HEK293T (cell line): Measurements from ENCODE around the gene PCDHGA9.
A peak's percentile ranks its signal among the peaks of the same experiment; 100 is the strongest.

ENCODE experiments used
- CTCF ChIA-PET: fragments of 350-600 bp; formaldehyde crosslinking; extraction: SDS; loops from one replicate; lab custom pipeline; 2021; ENCODE audit warnings: antibody characterized with exemption, inconsistent platforms; lab: Yijun Ruan, JAX
- POLR2A ChIA-PET: fragments of 350-600 bp; formaldehyde crosslinking; extraction: SDS; loops from one replicate; lab custom pipeline; 2020; ENCODE audit warnings: antibody characterized with exemption, inconsistent platforms; lab: Yijun Ruan, JAX
- DNase-seq: peaks from one replicate; pipeline ENCODE4 v3.0.0; 2012; ENCODE audit warnings: mixed read lengths; ENCODE audit errors: extremely low spot score
- ARNT ChIP-seq: fragments of 450-650 bp; IDR thresholded peaks from 2 replicates; pipeline ENCODE4 v1.6.1; 2017; ENCODE audit warnings: mild to moderate bottlenecking
- BHLHE40 ChIP-seq: fragments of 450-650 bp; IDR thresholded peaks from 2 replicates; pipeline ENCODE4 v1.6.1; 2016; ENCODE audit warnings: mild to moderate bottlenecking, moderate library complexity, borderline replicate concordance
- CTBP1 ChIP-seq: fragments of 450-650 bp; IDR thresholded peaks from 2 replicates; pipeline ENCODE4 v1.6.1; 2016; ENCODE audit warnings: borderline replicate concordance
- ELF4 ChIP-seq: fragments of 450-650 bp; IDR thresholded peaks from 2 replicates; pipeline ENCODE4 v1.6.1; 2017; ENCODE audit warnings: antibody characterized with exemption
- FOXA1 ChIP-seq: fragments of 450-650 bp; IDR thresholded peaks from 2 replicates; pipeline ENCODE4 v1.6.1; 2016; ENCODE audit warnings: mild to moderate bottlenecking
- FOXK2 ChIP-seq: fragments of 450-650 bp; IDR thresholded peaks from 2 replicates; pipeline ENCODE4 v1.6.1; 2016; ENCODE audit warnings: mild to moderate bottlenecking
- FOXM1 ChIP-seq: fragments of 450-650 bp; IDR thresholded peaks from 2 replicates; pipeline ENCODE4 v1.6.1; 2017; ENCODE audit warnings: mild to moderate bottlenecking, borderline replicate concordance
- HDGF ChIP-seq: fragments of 450-650 bp; IDR thresholded peaks from 2 replicates; pipeline ENCODE4 v1.6.1; 2017; ENCODE audit warnings: antibody characterized with exemption, borderline replicate concordance
- L3MBTL2 ChIP-seq: fragments of 450-650 bp; conservative IDR thresholded peaks from 2 replicates; pipeline ENCODE4 v1.6.1; 2016; ENCODE audit warnings: mild to moderate bottlenecking
- LEF1 ChIP-seq: fragments of 450-650 bp; IDR thresholded peaks from 2 replicates; pipeline ENCODE4 v1.6.1; 2017; ENCODE audit warnings: mild to moderate bottlenecking, borderline replicate concordance
- NFRKB ChIP-seq: fragments of 450-650 bp; IDR thresholded peaks from 2 replicates; pipeline ENCODE4 v1.6.1; 2016; ENCODE audit warnings: mild to moderate bottlenecking, moderate library complexity
- PKNOX1 ChIP-seq: fragments of 450-650 bp; IDR thresholded peaks from 2 replicates; pipeline ENCODE4 v1.6.1; 2016
- SP1 ChIP-seq: fragments of 450-650 bp; IDR thresholded peaks from 2 replicates; pipeline ENCODE4 v1.6.1; 2017
- SUZ12 ChIP-seq: fragments of 450-650 bp; IDR thresholded peaks from 2 replicates; pipeline ENCODE4 v1.6.1; 2016; ENCODE audit warnings: mild to moderate bottlenecking
- TARDBP ChIP-seq: fragments of 450-650 bp; IDR thresholded peaks from 2 replicates; pipeline ENCODE4 v1.6.1; 2016
- ZNF384 ChIP-seq: fragments of 450-650 bp; IDR thresholded peaks from 2 replicates; pipeline ENCODE4 v1.6.1; 2016

The PCDHGA9 gene

DNA sequence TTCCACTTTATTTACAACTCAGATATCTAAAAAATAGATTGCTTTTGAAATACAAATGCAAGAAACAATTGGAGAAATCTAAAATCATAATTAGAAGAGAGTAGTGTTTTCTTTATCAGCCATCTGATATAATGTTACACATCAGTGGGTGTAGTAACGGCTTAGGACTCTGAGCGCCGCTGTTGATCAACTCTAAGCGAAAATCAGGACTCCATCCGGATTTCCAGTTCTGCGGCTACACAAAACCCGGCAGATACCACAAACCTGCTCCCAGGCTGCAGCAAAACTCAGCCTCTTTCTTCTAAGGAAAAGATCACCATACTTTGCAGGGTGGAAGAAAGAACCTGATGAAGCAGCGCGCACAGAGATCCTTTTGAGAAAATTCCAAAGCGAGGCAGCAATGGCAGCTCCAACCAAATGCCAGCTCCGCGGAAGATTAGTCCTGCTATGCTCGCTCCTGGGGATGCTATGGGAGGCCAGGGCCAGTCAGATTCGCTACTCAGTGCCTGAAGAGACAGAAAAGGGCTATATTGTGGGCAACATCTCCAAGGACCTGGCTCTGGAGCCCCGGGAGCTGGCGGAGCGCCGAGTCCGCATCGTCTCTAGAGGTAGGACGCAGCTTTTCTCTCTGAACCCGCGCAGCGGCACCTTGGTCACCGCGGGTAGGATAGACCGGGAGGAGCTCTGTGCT lies at the start of gene PCDHGA9:
Gene PCDHGA9, plus strand, starts transcription at position 226 of the 691 bp plus-strand sequence. Its CDS starts 175 bp downstream, at position 401.
- TF ChIP-seq CTBP1: no peak
- TF ChIP-seq ELF4: no peak
- POLR2A ChIA-PET: no interaction called here
- DNase-seq: peak; percentile 39
- CTCF ChIA-PET: no interaction called here

DNA sequence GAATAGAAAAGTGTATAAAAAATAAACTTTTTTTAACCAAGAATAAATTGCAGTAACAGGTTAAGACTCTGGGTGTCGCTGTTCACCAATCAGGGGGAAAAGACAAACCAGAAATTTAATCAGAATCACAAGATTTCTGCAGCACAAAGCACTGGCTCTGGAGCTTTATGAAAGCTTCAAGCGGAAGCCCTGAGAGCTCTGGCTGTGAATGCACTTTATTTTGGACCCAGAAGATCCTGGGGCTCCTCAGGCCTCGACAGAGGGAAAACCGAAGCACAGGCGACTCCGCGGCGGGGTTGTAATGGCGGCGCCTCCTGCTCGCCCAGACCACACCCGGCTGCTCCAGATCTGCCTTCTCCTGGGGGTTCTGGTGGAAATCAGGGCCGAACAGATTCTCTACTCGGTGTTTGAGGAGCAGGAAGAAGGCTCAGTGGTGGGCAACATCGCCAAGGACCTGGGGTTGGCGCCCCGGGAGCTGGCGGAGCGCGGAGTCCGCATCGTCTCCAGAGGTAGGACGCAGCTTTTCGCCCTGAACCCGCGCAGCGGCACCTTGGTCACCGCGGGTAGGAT lies 47.6 kb upstream of the PCDHGA9 start, which contains the start of gene PCDHGA4:
Gene PCDHGA4, plus strand, starts transcription at position 122 of the 570 bp plus-strand sequence. Its CDS starts 87 bp downstream, at position 209.
- no peak for TF ChIP-seq L3MBTL2
- TF ChIP-seq LEF1: no peak
- no peak for TF ChIP-seq ELF4
- no peak for TF ChIP-seq ZNF384
- TF ChIP-seq NFRKB: no peak
- no peak for TF ChIP-seq HDGF
- TF ChIP-seq ARNT: no peak
- no peak for TF ChIP-seq PKNOX1
- CTCF ChIA-PET: interaction anchor here (0.6 to 0.7 kb wide), 2 partner anchors 12 to 194 kb away, joined by 3 to 5 read pairs; partner anchors contain the start of gene PCDHGA3
- POLR2A ChIA-PET: no interaction called here
- no peak for DNase-seq

GRCh38 chr5:141355641-141356040 lies 46.9 kb upstream of the PCDHGA9 start:
- POLR2A ChIA-PET: no interaction called here
- no peak for DNase-seq
- TF ChIP-seq ZNF384: no peak
- TF ChIP-seq CTBP1: no peak
- no peak for TF ChIP-seq FOXA1
- no peak for TF ChIP-seq PKNOX1
- no peak for TF ChIP-seq LEF1
- no peak for TF ChIP-seq NFRKB
- no peak for TF ChIP-seq SUZ12
- no peak for TF ChIP-seq SP1
- TF ChIP-seq TARDBP: no peak
- TF ChIP-seq ELF4: no peak
- TF ChIP-seq BHLHE40: no peak
- TF ChIP-seq FOXK2: no peak
- no peak for TF ChIP-seq HDGF
- TF ChIP-seq FOXM1: no peak
- no peak for TF ChIP-seq L3MBTL2
- CTCF ChIA-PET: interaction anchor here (0.6 to 0.7 kb wide), 2 partner anchors 12 to 182 kb away, joined by 3 read pairs; partner anchors contain the start of gene PCDHGA3

DNA sequence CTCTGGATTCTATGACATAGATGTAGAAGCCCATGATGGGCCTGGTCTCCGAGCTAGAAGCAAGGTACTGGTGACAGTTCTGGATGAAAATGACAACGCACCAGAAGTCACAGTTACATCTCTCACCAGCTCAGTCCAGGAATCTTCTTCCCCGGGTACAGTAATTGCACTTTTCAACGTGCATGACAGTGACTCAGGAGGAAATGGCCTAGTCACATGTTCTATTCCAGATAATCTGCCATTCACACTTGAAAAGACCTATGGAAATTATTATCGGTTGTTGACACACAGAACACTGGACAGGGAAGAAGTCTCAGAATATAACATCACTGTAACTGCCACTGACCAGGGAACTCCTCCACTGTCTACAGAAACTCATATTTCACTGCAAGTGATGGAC lies 46.4 kb upstream of the PCDHGA9 start:
- no peak for DNase-seq
- no peak for TF ChIP-seq HDGF
- no peak for TF ChIP-seq SP1
- TF ChIP-seq L3MBTL2: no peak
- no peak for TF ChIP-seq TARDBP
- TF ChIP-seq FOXK2: no peak
- TF ChIP-seq ZNF384: no peak
- no peak for TF ChIP-seq FOXM1
- no peak for TF ChIP-seq ARNT
- POLR2A ChIA-PET: no interaction called here

GRCh38 chr5:141356950-141357349 lies 45.6 kb upstream of the PCDHGA9 start:
- ChIA-PET CTCF (no interaction called here), POLR2A (no interaction called here)
- DNase-seq: no peak
- no peak for TF ChIP-seq SUZ12
- TF ChIP-seq FOXK2: no peak
- TF ChIP-seq FOXA1: no peak
- TF ChIP-seq PKNOX1: no peak
- TF ChIP-seq ZNF384: no peak
- no peak for TF ChIP-seq NFRKB
- TF ChIP-seq ELF4: no peak
- TF ChIP-seq CTBP1: no peak
- no peak for TF ChIP-seq FOXM1
- no peak for TF ChIP-seq BHLHE40
- TF ChIP-seq TARDBP: no peak
- no peak for TF ChIP-seq ARNT
- no peak for TF ChIP-seq HDGF
- no peak for TF ChIP-seq SP1
- TF ChIP-seq LEF1: no peak

More for the DNA sequence above, 46.4 kb upstream of the PCDHGA9 start:
- CTCF ChIA-PET: interaction anchor here (0.6 kb wide), 1 partner anchor 182 kb away, joined by 3 read pairs; no protein-coding TSS in a partner anchor

DNA sequence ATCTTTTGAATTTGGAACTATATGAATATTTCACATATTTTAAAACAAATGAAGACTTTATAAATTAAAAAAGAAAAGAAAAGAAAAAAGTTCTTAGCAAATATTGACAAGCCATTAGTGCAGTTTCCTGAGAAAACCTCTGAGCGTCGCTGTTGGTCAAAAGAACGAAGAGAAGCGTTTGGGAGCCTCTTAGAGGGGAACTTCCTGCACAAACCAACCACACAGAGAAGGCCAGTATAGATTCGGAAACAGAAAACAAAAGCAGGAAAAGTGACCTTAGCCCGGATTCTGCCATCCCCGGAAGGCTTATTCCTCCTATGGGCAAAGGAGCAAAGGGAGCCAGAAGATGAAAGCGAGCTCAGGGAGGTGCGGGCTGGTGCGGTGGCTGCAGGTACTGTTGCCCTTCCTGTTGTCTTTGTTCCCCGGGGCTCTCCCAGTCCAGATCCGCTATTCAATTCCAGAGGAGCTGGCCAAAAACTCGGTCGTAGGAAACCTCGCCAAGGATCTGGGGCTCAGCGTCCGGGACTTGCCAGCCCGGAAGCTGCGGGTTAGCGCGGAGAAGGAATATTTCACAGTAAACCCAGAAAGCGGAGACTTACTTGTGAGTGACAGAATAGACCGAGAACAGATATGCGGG lies 42.7 kb upstream of the PCDHGA9 start, which contains the start of gene PCDHGB2:
Gene PCDHGB2, plus strand, starts transcription at position 205 of the 637 bp plus-strand sequence. Its CDS starts 142 bp downstream, at position 347.
- ChIA-PET CTCF (interaction anchor here (0.6 to 0.9 kb wide), 2 partner anchors 153 to 204 kb away, joined by 4 to 5 read pairs; no protein-coding TSS in a partner anchor), POLR2A (no interaction called here)
- TF ChIP-seq LEF1: no peak
- no peak for TF ChIP-seq TARDBP
- no peak for TF ChIP-seq PKNOX1
- peak; percentile 14 for DNase-seq
